Neural crest cell (in vitro differentiated cells): ENCODE results near the gene NFKBIB. TPM values are rescaled to one million over a fixed set of nuclear protein-coding genes. Genes with fewer than 3 reads are reported as not detected.
"Not testable (repeated sequence)": the region's sequence is repeated elsewhere in the genome, so short reads cannot be mapped to it uniquely, and the experiment has no call there.

Experiments
- DNase-seq: peaks from one replicate; pipeline ENCODE4 v3.0.0; 2021; ENCODE audit warnings: low read depth, mixed read lengths, low spot score
- H3K27ac Mint-ChIP-seq: one replicate; pipeline ENCODE4 v1.8.0; 2021; ENCODE audit warnings: mild to moderate bottlenecking, mixed read lengths; ENCODE audit not compliant: unreplicated experiment
- H3K27me3 Mint-ChIP-seq: 2 replicates; pipeline ENCODE4 v1.8.0; 2021; ENCODE audit warnings: low read depth, mild to moderate bottlenecking, mixed read lengths
- H3K36me3 Mint-ChIP-seq: 2 replicates; pipeline ENCODE4 v1.8.0; 2021; ENCODE audit warnings: low read depth, mild to moderate bottlenecking, mixed read lengths
- H3K4me1 Mint-ChIP-seq: 2 replicates; pipeline ENCODE4 v1.8.0; 2021; ENCODE audit warnings: mixed read lengths
- H3K4me3 Mint-ChIP-seq: one replicate; pipeline ENCODE4 v1.8.0; 2021; ENCODE audit warnings: mild to moderate bottlenecking, mixed read lengths
- H3K9me3 Mint-ChIP-seq: 2 replicates; pipeline ENCODE4 v1.8.0; 2021; ENCODE audit warnings: mixed read lengths
- total RNA-seq: library from RNA; stranded (reverse); gene quantifications from 2 replicates; pipeline ENCODE4 v1.2.1, GENCODE V29; 2021
- TF ChIP-seq, protein P1 (sequence below): fragments of 200-600 bp; sonication (generic); conservative IDR thresholded peaks from 2 replicates; pipeline ENCODE4 v1.5.0; 2021; ENCODE audit warnings: antibody characterized with exemption, mild to moderate bottlenecking

The NFKBIB gene
- total RNA-seq, 1 donor from 2014 or later, result 21.2 TPM

- Mint-ChIP-seq H3K4me3 (peak overlapping the region; percentile 94), H3K27ac (peak overlapping the region; percentile 90), H3K9me3 (peaks cover 2% of the 10 kb centered on the region), H3K36me3 (peaks cover 14% of the 10 kb centered on the region), H3K4me1 (peaks cover 57% of the 10 kb centered on the region), H3K27me3 (peaks cover 11% of the 10 kb centered on the region)
- TF ChIP-seq, protein P1, sequence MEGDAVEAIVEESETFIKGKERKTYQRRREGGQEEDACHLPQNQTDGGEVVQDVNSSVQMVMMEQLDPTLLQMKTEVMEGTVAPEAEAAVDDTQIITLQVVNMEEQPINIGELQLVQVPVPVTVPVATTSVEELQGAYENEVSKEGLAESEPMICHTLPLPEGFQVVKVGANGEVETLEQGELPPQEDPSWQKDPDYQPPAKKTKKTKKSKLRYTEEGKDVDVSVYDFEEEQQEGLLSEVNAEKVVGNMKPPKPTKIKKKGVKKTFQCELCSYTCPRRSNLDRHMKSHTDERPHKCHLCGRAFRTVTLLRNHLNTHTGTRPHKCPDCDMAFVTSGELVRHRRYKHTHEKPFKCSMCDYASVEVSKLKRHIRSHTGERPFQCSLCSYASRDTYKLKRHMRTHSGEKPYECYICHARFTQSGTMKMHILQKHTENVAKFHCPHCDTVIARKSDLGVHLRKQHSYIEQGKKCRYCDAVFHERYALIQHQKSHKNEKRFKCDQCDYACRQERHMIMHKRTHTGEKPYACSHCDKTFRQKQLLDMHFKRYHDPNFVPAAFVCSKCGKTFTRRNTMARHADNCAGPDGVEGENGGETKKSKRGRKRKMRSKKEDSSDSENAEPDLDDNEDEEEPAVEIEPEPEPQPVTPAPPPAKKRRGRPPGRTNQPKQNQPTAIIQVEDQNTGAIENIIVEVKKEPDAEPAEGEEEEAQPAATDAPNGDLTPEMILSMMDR, result no peak
- DNase-seq, result peak; percentile 50
Measured at GRCh38 chr19:38852231-38853044, 47.3 kb upstream of the NFKBIB start.

GRCh38 chr19:38853214-38853613 is 46.6 kb upstream of the NFKBIB start:
- H3K4me1 Mint-ChIP-seq, result peaks cover 52% of the 10 kb centered on the region
- H3K27ac Mint-ChIP-seq, result no peak overlapping the region
- DNase-seq, result no peak
- TF ChIP-seq, protein P1, result no peak
- H3K27me3 Mint-ChIP-seq, result peaks cover 11% of the 10 kb centered on the region
- peak overlapping the region; percentile 94 for H3K4me3 Mint-ChIP-seq
- H3K36me3 Mint-ChIP-seq, result peaks cover 10% of the 10 kb centered on the region
- peaks cover 2% of the 10 kb centered on the region for H3K9me3 Mint-ChIP-seq

GRCh38 chr19:38854961-38855360 is 44.8 kb upstream of the NFKBIB start:
- peaks cover 42% of the 10 kb centered on the region for H3K4me1 Mint-ChIP-seq
- not testable (repeated sequence) for H3K36me3 Mint-ChIP-seq

GRCh38 chr19:38855751-38856150 is 44.0 kb upstream of the NFKBIB start:
- H3K4me1 Mint-ChIP-seq, result peaks cover 34% of the 10 kb centered on the region
- not testable (repeated sequence) for H3K36me3 Mint-ChIP-seq, H3K27me3 Mint-ChIP-seq, H3K4me3 Mint-ChIP-seq, DNase-seq, H3K27ac Mint-ChIP-seq, H3K9me3 Mint-ChIP-seq

More at GRCh38 chr19:38854961-38855360, 44.8 kb upstream of the NFKBIB start:
- H3K4me3 Mint-ChIP-seq, result peak overlapping the region; percentile 80
- H3K27ac Mint-ChIP-seq, DNase-seq, H3K9me3 Mint-ChIP-seq, H3K27me3 Mint-ChIP-seq: not testable (repeated sequence)

GRCh38 chr19:38856813-38857212 is 43.0 kb upstream of the NFKBIB start:
- DNase-seq, result no peak
- Mint-ChIP-seq H3K9me3 (peaks cover 2% of the 10 kb centered on the region), H3K27ac (no peak overlapping the region), H3K4me1 (peaks cover 24% of the 10 kb centered on the region), H3K27me3 (no peaks in the 10 kb centered on the region), H3K36me3 (no peaks in the 10 kb centered on the region), H3K4me3 (peak overlapping the region; percentile 62)
- TF ChIP-seq, protein P1, result no peak

DNA sequence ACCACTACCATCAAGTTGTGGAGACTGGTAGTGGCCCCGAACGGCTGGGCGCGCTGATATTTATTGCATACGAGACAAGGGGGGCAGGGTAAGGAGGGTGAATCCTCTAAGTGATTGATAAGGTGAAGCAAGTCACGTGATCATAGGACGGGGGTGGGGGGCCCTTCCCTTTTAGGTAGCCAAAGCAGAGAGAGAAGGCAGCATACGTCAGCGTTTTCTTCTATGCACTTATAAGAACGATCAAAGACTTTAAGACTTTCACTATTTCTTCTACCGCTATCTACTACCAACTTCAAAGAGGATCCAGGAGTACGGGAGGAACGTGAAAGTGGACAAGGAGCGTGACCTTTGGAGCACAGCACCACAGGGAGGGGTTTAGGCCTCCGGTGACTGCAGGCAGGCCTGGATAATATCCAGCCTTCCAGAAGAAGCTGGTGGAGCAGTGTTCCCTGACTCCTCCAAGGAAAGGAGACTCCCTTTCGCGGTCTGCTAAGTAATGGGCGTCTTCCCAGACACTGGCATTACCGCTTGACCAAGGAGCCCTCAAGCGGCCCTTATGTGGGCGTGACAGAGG is 40.1 kb upstream of the NFKBIB start:
- H3K27ac Mint-ChIP-seq, H3K27me3 Mint-ChIP-seq: not testable (repeated sequence)

DNA sequence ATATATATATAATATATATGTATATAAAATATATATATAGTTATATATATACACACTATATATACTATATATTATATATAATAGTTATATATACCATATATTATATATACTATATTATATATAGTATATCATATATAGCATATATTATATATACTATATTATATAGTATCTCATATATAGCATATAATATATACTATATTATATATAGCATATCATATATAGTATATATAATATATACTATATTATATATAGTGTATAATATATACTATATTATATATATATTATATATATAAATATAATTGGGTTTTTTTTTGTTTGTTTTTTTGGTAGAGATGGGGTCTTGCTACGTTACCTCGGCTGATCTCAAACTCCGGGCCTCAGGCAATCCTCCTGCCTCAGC is 38.4 kb upstream of the NFKBIB start:
- H3K4me1 Mint-ChIP-seq, result peaks cover 22% of the 10 kb centered on the region
- no peak overlapping the region for H3K27ac Mint-ChIP-seq
- peaks cover 2% of the 10 kb centered on the region for H3K9me3 Mint-ChIP-seq
- no peaks in the 10 kb centered on the region for H3K27me3 Mint-ChIP-seq
- no peak for DNase-seq
- no peak overlapping the region for H3K4me3 Mint-ChIP-seq
- TF ChIP-seq, protein P1, result no peak
- no peaks in the 10 kb centered on the region for H3K36me3 Mint-ChIP-seq

More for the DNA sequence above, 40.1 kb upstream of the NFKBIB start:
- DNase-seq, H3K9me3 Mint-ChIP-seq, H3K36me3 Mint-ChIP-seq: not testable (repeated sequence)
- peak overlapping the region; percentile 27 for H3K4me3 Mint-ChIP-seq
- H3K4me1 Mint-ChIP-seq, result peaks cover 12% of the 10 kb centered on the region
